GM23338 (cell line): ENCODE measurements around the gene CMSS1. TPM values are rescaled to one million over a fixed set of nuclear protein-coding genes. Genes with fewer than 3 reads are reported as not detected.

Experiments used
- ATAC-seq: fragments of 200-7000 bp; cut with Tn5 transposase; 3 replicates; pipeline ENCODE4 v1.9.1; 2020
- DNase-seq: peaks from one replicate; pipeline ENCODE4 v3.0.0-alpha.2; 2015; ENCODE audit warnings: low spot score
- H2AFZ ChIP-seq: fragments of 200-600 bp; sonication (generic); 2 replicates; pipeline ENCODE4 v1.8.0; 2016; ENCODE audit warnings: antibody characterized with exemption, mild to moderate bottlenecking, moderate library complexity
- H3F3A ChIP-seq: fragments of 200-600 bp; sonication (generic); replicated peaks from 2 replicates; pipeline ENCODE4 v1.8.0; 2017; ENCODE audit warnings: antibody characterized with exemption, mixed run types, low read depth
- H3K27ac ChIP-seq: fragments of 200-600 bp; sonication (generic); 2 replicates; pipeline ENCODE4 v1.6.1; 2016; ENCODE audit warnings: low read depth
- H3K27me3 ChIP-seq: fragments of 200-600 bp; sonication (generic); 2 replicates; pipeline ENCODE4 v1.8.0; 2016; ENCODE audit warnings: mild to moderate bottlenecking, mixed run types, moderate library complexity; ENCODE audit not compliant: insufficient read depth
- H3K36me3 ChIP-seq: fragments of 200-600 bp; sonication (generic); 2 replicates; pipeline ENCODE4 v1.8.0; 2016; ENCODE audit warnings: mild to moderate bottlenecking; ENCODE audit not compliant: insufficient read depth
- H3K4me1 ChIP-seq: fragments of 200-600 bp; sonication (generic); 2 replicates; pipeline ENCODE4 v1.8.0; 2016; ENCODE audit warnings: mild to moderate bottlenecking, moderate library complexity; ENCODE audit not compliant: insufficient read depth
- H3K4me2 ChIP-seq: fragments of 200-600 bp; sonication (generic); 2 replicates; pipeline ENCODE4 v1.7.1; 2017; ENCODE audit warnings: mixed run types
- H3K4me3 ChIP-seq: fragments of 200-600 bp; sonication (generic); 2 replicates; pipeline ENCODE4 v1.6.1; 2016; ENCODE audit warnings: mixed run types
- H3K79me2 ChIP-seq: fragments of 200-600 bp; sonication (generic); replicated peaks from 2 replicates; pipeline ENCODE4 v1.8.0; 2017; ENCODE audit warnings: mild to moderate bottlenecking; ENCODE audit not compliant: insufficient read depth
- H3K9me2 ChIP-seq: fragments of 200-600 bp; sonication (generic); 2 replicates; pipeline ENCODE4 v1.8.0; 2017; ENCODE audit not compliant: insufficient read depth
- H4K20me1 ChIP-seq: fragments of 200-600 bp; sonication (generic); replicated peaks from 2 replicates; pipeline ENCODE4 v1.8.0; 2017; ENCODE audit warnings: mild to moderate bottlenecking; ENCODE audit not compliant: insufficient read depth
- H3K27ac Mint-ChIP-seq: 2 replicates; pipeline ENCODE4 v1.8.0; 2020; ENCODE audit warnings: inconsistent platforms, mild to moderate bottlenecking, moderate library complexity, mixed read lengths
- H3K27me3 Mint-ChIP-seq: 3 replicates; pipeline ENCODE4 v1.8.0; 2022; ENCODE audit warnings: low read depth, mild to moderate bottlenecking, moderate library complexity, mixed read lengths, inconsistent platforms; ENCODE audit not compliant: insufficient read depth, poor library complexity
- H3K36me3 Mint-ChIP-seq: 3 replicates; pipeline ENCODE4 v1.8.0; 2021; ENCODE audit warnings: low read depth, mild to moderate bottlenecking, inconsistent platforms, moderate library complexity, mixed read lengths
- H3K4me1 Mint-ChIP-seq: 3 replicates; pipeline ENCODE4 v1.8.0; 2020; ENCODE audit warnings: mild to moderate bottlenecking, inconsistent platforms, mixed read lengths
- H3K4me3 Mint-ChIP-seq: 3 replicates; pipeline ENCODE4 v1.8.0; 2021; ENCODE audit warnings: moderate library complexity, mild to moderate bottlenecking, inconsistent platforms, mixed read lengths
- H3K9me3 Mint-ChIP-seq: 3 replicates; pipeline ENCODE4 v1.8.0; 2020; ENCODE audit warnings: moderate library complexity, mild to moderate bottlenecking, inconsistent platforms, mixed read lengths
- CREB1 ChIP-seq: fragments of 250-450 bp; sonication (Bioruptor Pico); IDR thresholded peaks from 2 replicates; pipeline ENCODE4 v1.5.0; 2020; ENCODE audit warnings: low read depth, mild to moderate bottlenecking, moderate library complexity
- EZH2phosphoT487 ChIP-seq: fragments of 200-600 bp; sonication (generic); IDR thresholded peaks from one replicate; pipeline ENCODE4 v1.8.1; 2018; ENCODE audit warnings: antibody characterized with exemption; ENCODE audit not compliant: unreplicated experiment
- JUNB ChIP-seq: IDR thresholded peaks from one replicate; pipeline ENCODE4 v1.6.1; 2016; ENCODE audit warnings: antibody characterized with exemption; ENCODE audit not compliant: unreplicated experiment
- POLR2AphosphoS5 ChIP-seq: IDR thresholded peaks from 2 replicates; pipeline ENCODE4 v1.6.1; 2016; ENCODE audit warnings: antibody characterized with exemption, low read depth
- STAT1 ChIP-seq: IDR thresholded peaks from one replicate; pipeline ENCODE4 v1.6.1; 2016; ENCODE audit warnings: antibody characterized with exemption; ENCODE audit not compliant: unreplicated experiment
- ZNF331 ChIP-seq: fragments of 250-450 bp; sonication (Bioruptor Pico); IDR thresholded peaks from 2 replicates; pipeline ENCODE4 v1.5.0; 2020; ENCODE audit warnings: low read depth, mild to moderate bottlenecking, moderate library complexity
- polyA plus RNA-seq: library from polyadenylated mRNA; unstranded; fragments of >200 nt; fragmentation: Nextera tagmentation; extraction: Ambion mirVana; gene quantifications from 2 replicates; pipeline ENCODE4 v1.2.1, GENCODE V29; 2016
- total RNA-seq: library from RNA; depleted of rRNA; stranded (reverse); fragments of >200 nt; shearing (Covaris generic); gene quantifications from 2 replicates; pipeline ENCODE4 v1.2.3, GENCODE V29; 2014
- TF ChIP-seq, protein P1 (sequence below): IDR thresholded peaks from one replicate; pipeline ENCODE4 v1.6.1; 2018; ENCODE audit warnings: antibody characterized with exemption; ENCODE audit not compliant: unreplicated experiment
- TF ChIP-seq, protein P2 (sequence below), 2 experiments: fragments of 200-600 bp in 1 of 2; sonication (generic) in 1 of 2; conservative IDR thresholded peaks; 2 replicates each; pipeline versions ENCODE4 v1.5.1 to v1.6.1; 2016 to 2017; ENCODE audit warnings: antibody characterized with exemption in 2 of 2, low read depth in 2 of 2, mild to moderate bottlenecking in 2 of 2, moderate library complexity in 1 of 2
- TF ChIP-seq, protein P3 (sequence below): IDR thresholded peaks from 2 replicates; pipeline ENCODE4 v1.6.1; 2016; ENCODE audit warnings: antibody characterized with exemption

The CMSS1 gene
- total and polyA plus RNA-seq, 2 experiments from 2014 or later: 39.4 to 187 TPM

DNA sequence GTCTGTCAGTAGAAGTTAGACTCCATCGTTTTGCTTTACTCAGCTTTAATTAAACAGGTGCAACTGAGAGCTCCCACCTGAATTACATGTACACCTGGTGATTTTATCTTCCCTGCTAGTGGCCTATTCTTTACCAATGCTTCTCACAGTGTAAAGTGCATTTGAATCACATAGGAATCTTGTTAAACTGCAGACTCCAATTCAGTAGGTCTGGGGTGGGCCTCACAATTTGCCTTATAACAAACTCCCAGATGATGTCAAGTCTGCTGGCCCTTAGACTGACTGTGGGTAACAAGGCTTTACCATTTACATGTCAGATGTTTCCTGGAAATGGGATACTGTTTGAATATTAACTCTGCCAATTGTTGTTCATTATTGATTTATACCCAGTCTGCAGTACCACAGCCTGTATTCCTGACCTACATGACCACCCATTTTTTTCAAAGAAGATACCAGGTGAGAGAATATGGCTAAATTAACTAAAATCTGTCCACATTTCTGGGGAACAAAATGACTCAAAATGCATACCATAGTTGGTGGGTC, 37.2 kb downstream of the CMSS1 start:
- TF ChIP-seq, protein P1, sequence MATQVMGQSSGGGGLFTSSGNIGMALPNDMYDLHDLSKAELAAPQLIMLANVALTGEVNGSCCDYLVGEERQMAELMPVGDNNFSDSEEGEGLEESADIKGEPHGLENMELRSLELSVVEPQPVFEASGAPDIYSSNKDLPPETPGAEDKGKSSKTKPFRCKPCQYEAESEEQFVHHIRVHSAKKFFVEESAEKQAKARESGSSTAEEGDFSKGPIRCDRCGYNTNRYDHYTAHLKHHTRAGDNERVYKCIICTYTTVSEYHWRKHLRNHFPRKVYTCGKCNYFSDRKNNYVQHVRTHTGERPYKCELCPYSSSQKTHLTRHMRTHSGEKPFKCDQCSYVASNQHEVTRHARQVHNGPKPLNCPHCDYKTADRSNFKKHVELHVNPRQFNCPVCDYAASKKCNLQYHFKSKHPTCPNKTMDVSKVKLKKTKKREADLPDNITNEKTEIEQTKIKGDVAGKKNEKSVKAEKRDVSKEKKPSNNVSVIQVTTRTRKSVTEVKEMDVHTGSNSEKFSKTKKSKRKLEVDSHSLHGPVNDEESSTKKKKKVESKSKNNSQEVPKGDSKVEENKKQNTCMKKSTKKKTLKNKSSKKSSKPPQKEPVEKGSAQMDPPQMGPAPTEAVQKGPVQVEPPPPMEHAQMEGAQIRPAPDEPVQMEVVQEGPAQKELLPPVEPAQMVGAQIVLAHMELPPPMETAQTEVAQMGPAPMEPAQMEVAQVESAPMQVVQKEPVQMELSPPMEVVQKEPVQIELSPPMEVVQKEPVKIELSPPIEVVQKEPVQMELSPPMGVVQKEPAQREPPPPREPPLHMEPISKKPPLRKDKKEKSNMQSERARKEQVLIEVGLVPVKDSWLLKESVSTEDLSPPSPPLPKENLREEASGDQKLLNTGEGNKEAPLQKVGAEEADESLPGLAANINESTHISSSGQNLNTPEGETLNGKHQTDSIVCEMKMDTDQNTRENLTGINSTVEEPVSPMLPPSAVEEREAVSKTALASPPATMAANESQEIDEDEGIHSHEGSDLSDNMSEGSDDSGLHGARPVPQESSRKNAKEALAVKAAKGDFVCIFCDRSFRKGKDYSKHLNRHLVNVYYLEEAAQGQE: no peak
- TF ChIP-seq ZNF331 (CRISPR knock-in tag) (no peak), POLR2AphosphoS5 (no peak), STAT1 (no peak), EZH2phosphoT487 (no peak)
- TF ChIP-seq, protein P2, sequence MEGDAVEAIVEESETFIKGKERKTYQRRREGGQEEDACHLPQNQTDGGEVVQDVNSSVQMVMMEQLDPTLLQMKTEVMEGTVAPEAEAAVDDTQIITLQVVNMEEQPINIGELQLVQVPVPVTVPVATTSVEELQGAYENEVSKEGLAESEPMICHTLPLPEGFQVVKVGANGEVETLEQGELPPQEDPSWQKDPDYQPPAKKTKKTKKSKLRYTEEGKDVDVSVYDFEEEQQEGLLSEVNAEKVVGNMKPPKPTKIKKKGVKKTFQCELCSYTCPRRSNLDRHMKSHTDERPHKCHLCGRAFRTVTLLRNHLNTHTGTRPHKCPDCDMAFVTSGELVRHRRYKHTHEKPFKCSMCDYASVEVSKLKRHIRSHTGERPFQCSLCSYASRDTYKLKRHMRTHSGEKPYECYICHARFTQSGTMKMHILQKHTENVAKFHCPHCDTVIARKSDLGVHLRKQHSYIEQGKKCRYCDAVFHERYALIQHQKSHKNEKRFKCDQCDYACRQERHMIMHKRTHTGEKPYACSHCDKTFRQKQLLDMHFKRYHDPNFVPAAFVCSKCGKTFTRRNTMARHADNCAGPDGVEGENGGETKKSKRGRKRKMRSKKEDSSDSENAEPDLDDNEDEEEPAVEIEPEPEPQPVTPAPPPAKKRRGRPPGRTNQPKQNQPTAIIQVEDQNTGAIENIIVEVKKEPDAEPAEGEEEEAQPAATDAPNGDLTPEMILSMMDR (conservative IDR thresholded peaks at IDR 0.05; ENCODE audit: low read depth in 2 of 2): no peak
- TF ChIP-seq, protein P3, sequence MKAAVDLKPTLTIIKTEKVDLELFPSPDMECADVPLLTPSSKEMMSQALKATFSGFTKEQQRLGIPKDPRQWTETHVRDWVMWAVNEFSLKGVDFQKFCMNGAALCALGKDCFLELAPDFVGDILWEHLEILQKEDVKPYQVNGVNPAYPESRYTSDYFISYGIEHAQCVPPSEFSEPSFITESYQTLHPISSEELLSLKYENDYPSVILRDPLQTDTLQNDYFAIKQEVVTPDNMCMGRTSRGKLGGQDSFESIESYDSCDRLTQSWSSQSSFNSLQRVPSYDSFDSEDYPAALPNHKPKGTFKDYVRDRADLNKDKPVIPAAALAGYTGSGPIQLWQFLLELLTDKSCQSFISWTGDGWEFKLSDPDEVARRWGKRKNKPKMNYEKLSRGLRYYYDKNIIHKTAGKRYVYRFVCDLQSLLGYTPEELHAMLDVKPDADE: no peak
- Histone ChIP-seq H3F3A (no peaks in the 10 kb centered on the region), H3K27ac (no peak overlapping the region), H2AFZ (no peak overlapping the region), H3K4me3 (no peak overlapping the region), H3K36me3 (no peaks in the 10 kb centered on the region), H3K9me2 (no peaks in the 10 kb centered on the region; the same call in 1 of the 2 replicates), H3K4me1 (peaks cover 32% of the 10 kb centered on the region), H3K79me2 (peaks cover 46% of the 10 kb centered on the region), H3K27me3 (no peaks in the 10 kb centered on the region), H4K20me1 (peaks cover 10% of the 10 kb centered on the region), H3K4me2 (peak overlapping the region; percentile 18; the same call in 1 of the 2 replicates)
- ATAC-seq (peak; percentile 49), DNase-seq (no peak)
- Mint-ChIP-seq H3K4me3 (no peak overlapping the region), H3K27ac (no peak overlapping the region), H3K36me3 (no peaks in the 10 kb centered on the region), H3K4me1 (peaks cover 33% of the 10 kb centered on the region), H3K27me3 (no peaks in the 10 kb centered on the region), H3K9me3 (no peaks in the 10 kb centered on the region)

DNA sequence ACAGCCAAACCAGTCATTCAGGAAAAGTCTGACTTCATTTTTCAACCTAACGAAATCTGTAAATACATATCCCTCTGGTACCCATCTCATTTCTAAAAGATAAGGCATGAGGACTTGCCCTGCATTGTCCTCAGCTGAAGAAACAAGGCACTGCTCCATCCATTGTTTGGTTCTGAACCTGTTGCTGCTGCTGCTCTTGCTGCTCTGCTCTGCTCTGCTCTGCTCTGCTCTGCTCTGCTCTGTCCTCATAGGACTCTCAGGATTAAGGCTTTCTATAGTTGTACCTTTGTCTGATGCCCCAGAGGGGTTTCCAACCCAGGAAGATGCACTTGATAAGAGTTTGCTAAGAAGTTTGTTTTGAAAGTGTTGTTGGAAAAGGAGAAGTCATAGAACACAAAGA, 38.2 kb downstream of the CMSS1 start:
- no peak overlapping the region for H3K27ac Mint-ChIP-seq
- H3K4me3 Mint-ChIP-seq: no peak overlapping the region
- no peak overlapping the region for H3K4me2 ChIP-seq
- H3K4me3 ChIP-seq: no peak overlapping the region
- H3K9me2 ChIP-seq: no peaks in the 10 kb centered on the region
- no peak overlapping the region for H2AFZ ChIP-seq
- ATAC-seq (peak; percentile 35; the same call in 2 of the 3 replicates), DNase-seq (no peak)
- H3K36me3 Mint-ChIP-seq: no peaks in the 10 kb centered on the region
- H3K36me3 ChIP-seq: no peaks in the 10 kb centered on the region
- peaks cover 32% of the 10 kb centered on the region for H3K4me1 ChIP-seq
- H4K20me1 ChIP-seq: peaks cover 18% of the 10 kb centered on the region
- H3K27me3 ChIP-seq: no peaks in the 10 kb centered on the region
- no peak overlapping the region for H3K27ac ChIP-seq
- no peaks in the 10 kb centered on the region for H3K9me3 Mint-ChIP-seq
- H3K79me2 ChIP-seq: peaks cover 37% of the 10 kb centered on the region
- peaks cover 33% of the 10 kb centered on the region for H3K4me1 Mint-ChIP-seq
- H3K27me3 Mint-ChIP-seq: no peaks in the 10 kb centered on the region
- no peaks in the 10 kb centered on the region for H3F3A ChIP-seq
- TF ChIP-seq CREB1 (no peak), JUNB (no peak), STAT1 (no peak), ZNF331 (CRISPR knock-in tag) (no peak), POLR2AphosphoS5 (no peak), EZH2phosphoT487 (no peak)
- TF ChIP-seq, protein P1: no peak
- TF ChIP-seq, protein P2 (conservative IDR thresholded peaks at IDR 0.05; ENCODE audit: low read depth in 2 of 2): no peak
